ENCODE measurements around the gene NRP2. TPM values are rescaled to one million over a fixed set of nuclear protein-coding genes. Genes with fewer than 3 reads are reported as not detected.

NRP2 gene
- total and polyA plus RNA-seq, 4 donors = 57.7 to 79.1 (median 62.4) TPM

GRCh38 chr2:205845446-205845845, 163.1 kb downstream of the NRP2 start:
- no CpG with 5 or more reads among the region's 3 CpGs for WGBS (ENCODE audit: insufficient coverage)
- H3K4me3 ChIP-seq (ENCODE audit: low read depth, low read length) = no peak overlapping the region

More at GRCh38 chr2:205845446-205845845, 163.1 kb downstream of the NRP2 start:
- no peak for DNase-seq (ENCODE audit: low read depth in 4 of 6, low spot score in 6 of 6)
- Histone ChIP-seq H3K4me1 (ENCODE audit: control insufficient read depth, insufficient read depth, low read length) (peaks cover 4% of the 10 kb centered on the region), H3K27ac (ENCODE audit: low read depth, low read length) (no peak overlapping the region), H3K27me3 (ENCODE audit: control insufficient read depth, insufficient read depth, low read length) (no peaks in the 10 kb centered on the region), H3K36me3 (ENCODE audit: control insufficient read depth, insufficient read depth, low read length) (no peaks in the 10 kb centered on the region), H3K9me3 (ENCODE audit: control insufficient read depth, insufficient read depth, low read length) (no peaks in the 10 kb centered on the region)
